Erythroblast (primary cell): ENCODE results near the gene CTIF.

ENCODE experiments used
- GATA1 ChIP-seq: IDR thresholded peaks from 2 replicates; pipeline ENCODE4 v1.6.1; 2011; ENCODE audit warnings: low read depth, mild to moderate bottlenecking, control low read depth, low read length, moderate library complexity
- POLR2A ChIP-seq: IDR thresholded peaks from 2 replicates; pipeline ENCODE4 v1.6.1; 2011; ENCODE audit warnings: mild to moderate bottlenecking, low read length

- TF ChIP-seq POLR2A, result no peak
- no peak for TF ChIP-seq GATA1
Measured at GRCh38 chr18:48680339-48681250, 141.8 kb downstream of the CTIF start.
